Stomach (tissue), 4 donors: ENCODE measurements around the gene PTPRM.

Experiments
- EP300 ChIP-seq: sonication (generic); formaldehyde crosslinking; IDR thresholded peaks from one replicate; pipeline ENCODE4 v1.6.1; 2017; ENCODE audit warnings: antibody characterized with exemption
- POLR2A ChIP-seq, 4 donors: fragments of 450-650 bp; IDR thresholded peaks; one replicate each; pipeline ENCODE4 v1.6.1; 2016; ENCODE audit warnings: antibody characterized with exemption in 4 of 4, control low read depth in 2 of 4, mild to moderate bottlenecking in 1 of 4, moderate library complexity in 1 of 4
- POLR2AphosphoS5 ChIP-seq, 3 donors: sonication (generic); formaldehyde crosslinking; IDR thresholded peaks; one replicate each; pipeline ENCODE4 v1.6.1; 2016; ENCODE audit warnings: antibody characterized with exemption in 3 of 3
- TF ChIP-seq, protein P1 (sequence below), 7 experiments: fragments of 450-650 bp in 4 of 7; fragments of 200-600 bp in 3 of 7; sonication (generic) in 3 of 7; IDR thresholded peaks; one replicate each; pipeline ENCODE4 v1.5.1; 2016 to 2019; ENCODE audit warnings: antibody characterized with exemption in 7 of 7, control low read depth in 2 of 7, mild to moderate bottlenecking in 1 of 7

DNA sequence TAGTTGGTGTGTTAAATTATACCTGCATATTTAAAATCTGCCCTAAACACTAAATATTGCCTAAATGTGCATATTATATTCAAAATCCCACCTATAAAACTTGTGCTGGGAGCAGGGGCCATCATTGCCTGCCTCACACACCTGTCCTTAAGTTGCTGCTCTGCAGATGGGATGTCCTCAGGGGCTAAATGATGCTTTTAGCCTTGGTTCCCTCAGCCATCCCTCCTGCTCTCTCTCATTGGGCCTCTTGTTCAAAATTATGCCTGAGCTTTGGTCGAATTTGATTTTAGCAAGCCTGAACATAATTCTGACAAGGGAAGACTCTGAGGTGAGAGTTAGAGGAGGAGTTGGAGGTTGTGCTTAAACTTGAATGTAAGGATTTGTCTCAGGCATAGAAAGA lies 723.8 kb downstream of the PTPRM start:
- no peak for TF ChIP-seq POLR2A (IDR thresholded peaks at IDR 0.05)
- no peak for TF ChIP-seq EP300
- TF ChIP-seq, protein P1, sequence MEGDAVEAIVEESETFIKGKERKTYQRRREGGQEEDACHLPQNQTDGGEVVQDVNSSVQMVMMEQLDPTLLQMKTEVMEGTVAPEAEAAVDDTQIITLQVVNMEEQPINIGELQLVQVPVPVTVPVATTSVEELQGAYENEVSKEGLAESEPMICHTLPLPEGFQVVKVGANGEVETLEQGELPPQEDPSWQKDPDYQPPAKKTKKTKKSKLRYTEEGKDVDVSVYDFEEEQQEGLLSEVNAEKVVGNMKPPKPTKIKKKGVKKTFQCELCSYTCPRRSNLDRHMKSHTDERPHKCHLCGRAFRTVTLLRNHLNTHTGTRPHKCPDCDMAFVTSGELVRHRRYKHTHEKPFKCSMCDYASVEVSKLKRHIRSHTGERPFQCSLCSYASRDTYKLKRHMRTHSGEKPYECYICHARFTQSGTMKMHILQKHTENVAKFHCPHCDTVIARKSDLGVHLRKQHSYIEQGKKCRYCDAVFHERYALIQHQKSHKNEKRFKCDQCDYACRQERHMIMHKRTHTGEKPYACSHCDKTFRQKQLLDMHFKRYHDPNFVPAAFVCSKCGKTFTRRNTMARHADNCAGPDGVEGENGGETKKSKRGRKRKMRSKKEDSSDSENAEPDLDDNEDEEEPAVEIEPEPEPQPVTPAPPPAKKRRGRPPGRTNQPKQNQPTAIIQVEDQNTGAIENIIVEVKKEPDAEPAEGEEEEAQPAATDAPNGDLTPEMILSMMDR (IDR thresholded peaks at IDR 0.05) = no peak
- TF ChIP-seq POLR2AphosphoS5 (IDR thresholded peaks at IDR 0.05) = no peak
